HG03066 (cell line): Measurements from ENCODE around the gene KCNB1.
"Not testable (repeated sequence)": the region's sequence is repeated elsewhere in the genome, so short reads cannot be mapped to it uniquely, and the experiment has no call there.

Source experiments
- ATAC-seq: cut with Tn5 transposase; IDR thresholded peaks from one replicate; pipeline ENCODE4 v1.9.1; 2021; ENCODE audit warnings: low read depth; ENCODE audit not compliant: unreplicated experiment

The KCNB1 gene

DNA sequence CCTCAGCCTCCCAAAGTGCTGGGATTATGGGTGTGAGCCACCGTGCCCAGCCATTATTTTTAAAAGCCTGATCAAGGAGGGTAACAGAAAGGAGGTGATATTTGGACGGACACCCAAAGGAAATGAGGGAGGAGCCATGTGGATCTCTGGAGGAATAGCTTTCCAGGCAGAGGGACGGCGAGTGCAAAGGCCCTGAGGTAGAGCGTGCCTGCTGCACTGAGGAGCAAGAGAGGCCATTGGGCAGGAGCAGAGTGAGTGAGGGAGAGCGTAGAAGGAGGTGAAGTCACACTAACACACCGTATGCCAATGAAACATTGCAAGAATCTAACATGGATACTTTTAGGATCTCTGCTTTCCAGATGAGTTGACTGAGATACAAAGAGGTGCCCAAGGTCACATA lies 145.7 kb downstream of the KCNB1 start:
- ATAC-seq: no peak

DNA sequence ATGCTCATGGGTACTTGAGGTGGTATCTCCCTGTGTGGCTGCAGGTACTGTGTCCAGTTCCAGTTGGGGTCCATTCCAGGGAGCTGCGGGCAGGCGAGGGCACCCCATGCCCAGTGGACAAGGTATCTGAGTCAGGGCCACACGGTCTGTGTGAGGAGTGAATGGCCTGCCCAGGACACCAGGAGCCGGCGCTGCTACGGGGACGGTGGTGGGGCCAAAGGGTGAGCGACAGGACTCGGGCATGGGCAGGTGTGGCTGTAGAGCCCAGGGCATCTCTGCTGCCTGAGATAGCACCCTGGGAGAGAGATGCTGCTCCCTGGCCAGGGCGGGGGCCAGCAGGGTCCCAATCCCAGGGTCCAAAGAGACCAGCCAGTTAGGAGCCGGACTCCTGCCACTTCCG lies 147.0 kb downstream of the KCNB1 start:
- no peak for ATAC-seq

DNA sequence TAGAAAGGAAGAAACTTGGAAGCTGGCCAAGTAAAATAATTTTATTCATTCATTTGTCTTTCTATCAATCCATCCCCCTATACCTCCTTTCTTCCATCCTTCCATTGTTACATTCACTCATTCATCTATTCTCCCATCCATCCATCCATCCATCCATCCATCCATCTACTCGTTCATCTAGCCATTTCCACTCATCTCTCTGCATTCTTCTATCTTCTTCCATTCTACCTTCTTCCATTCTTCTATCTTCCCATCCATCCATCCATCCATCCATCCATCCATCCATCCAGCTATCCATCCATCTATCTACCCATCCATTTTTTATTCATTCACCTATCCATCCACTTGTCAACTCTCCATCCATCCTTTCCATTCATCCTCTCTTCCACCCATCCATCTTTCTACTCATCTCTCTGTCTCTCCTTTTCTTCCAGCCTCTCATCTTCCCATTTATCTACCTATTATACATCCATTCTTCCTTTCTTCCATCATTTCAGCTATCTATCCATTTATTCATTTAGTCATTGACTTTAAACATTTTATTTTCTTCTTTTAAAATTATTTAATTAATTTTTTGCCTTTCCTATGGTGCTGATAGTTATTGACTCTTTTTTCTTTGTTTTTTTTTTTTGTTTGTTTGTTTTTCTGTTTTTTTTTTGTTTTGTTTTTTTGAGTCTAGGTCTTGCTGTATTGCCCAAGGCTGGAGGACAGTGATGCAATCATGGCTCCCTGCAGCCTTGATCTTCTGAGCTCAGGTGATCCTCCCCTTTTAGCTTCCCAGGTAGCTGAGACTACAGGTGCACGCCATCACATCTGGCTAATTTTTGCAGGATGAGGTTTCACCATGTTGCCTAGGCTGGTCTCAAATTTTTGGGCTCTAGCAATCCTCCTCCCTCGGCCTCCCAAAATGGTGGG lies 151.5 kb downstream of the KCNB1 start:
- ATAC-seq: no peak

DNA sequence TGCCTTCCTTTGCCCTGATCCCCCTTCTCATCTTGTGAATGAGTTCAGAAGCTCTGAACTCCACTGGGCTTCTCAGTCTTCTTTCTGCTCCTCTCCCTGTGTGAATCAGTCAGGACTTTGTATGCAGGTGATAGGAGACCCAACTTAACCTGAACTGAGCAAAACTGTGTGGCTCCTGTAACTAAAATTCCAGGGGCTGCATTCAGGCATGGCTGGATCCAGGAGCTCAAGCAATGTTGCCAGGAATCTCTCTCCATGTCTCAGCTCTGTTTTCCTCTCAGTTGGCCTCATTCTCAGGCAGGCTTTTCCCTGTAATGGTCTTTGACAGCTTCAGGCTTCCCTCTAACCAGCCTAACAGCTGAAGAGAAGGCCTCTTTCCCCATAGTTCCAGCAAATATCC lies 153.7 kb downstream of the KCNB1 start:
- no peak for ATAC-seq

DNA sequence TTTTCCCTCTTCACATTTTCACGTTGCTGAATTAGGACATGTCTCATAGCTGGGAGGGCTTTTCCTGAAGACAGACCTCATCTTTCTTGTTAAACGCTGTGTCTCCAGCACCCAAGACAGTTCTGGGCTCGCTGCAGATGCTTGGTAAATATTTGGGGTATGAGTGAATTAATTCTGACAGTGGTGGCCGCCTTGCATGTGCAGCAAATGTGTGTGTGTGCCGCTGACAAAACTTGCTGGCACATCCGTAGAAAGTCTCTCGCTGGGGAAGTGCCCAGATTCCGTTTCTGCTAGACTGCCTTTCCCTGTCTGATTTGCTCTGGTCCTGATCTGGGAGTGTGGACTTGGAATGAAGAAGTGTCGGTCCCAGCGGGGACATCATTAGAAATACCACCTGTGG lies 156.4 kb downstream of the KCNB1 start:
- no peak for ATAC-seq

DNA sequence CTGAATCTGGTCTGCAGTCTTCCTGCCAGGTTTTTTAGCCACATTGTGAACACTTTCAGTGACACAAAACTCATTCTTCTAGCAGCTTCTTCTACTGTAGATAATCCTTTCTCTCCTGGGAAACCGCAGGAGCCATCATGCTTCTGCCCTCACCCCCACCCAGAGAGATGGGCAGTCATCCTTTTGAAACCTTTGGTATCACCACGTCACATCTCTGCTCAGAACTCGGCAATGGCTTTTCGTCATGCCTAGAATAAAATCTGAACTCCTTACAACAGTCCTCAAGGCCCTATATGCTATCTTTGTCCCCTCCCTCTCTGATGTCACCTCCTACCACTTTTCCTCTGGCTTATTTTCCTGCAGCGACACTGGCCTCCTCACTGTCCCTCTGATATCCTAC lies 158.2 kb downstream of the KCNB1 start:
- no peak for ATAC-seq

DNA sequence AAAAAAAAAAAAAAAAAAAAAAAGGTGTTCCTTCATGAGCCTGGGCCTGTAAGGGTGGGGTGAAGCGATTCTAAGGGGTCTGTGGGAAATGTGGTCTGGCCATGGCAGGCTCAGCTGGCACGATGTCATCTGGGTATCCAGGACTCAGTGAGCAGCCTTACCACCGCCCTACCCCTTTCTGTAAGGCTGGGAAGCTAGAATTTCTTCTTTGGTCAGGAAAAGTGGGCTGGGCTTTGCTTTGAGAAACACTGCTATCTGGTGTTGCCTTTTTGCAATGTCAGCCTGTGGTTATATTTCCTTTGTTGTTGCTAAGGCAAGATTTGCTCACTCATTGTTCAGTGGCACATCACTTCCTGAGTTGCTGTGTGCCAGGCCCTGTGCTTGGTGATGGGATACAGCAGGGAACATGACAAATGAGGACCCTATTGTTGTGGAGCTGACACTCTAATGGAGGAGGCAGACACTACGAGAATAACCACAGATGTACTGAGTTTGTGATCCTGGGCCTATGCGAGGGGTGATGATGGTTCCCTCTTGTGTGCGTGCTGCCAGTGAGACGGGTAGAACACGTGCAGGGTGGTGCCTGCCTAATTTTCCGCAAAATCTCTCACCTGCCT lies 158.7 kb downstream of the KCNB1 start:
- no peak for ATAC-seq

DNA sequence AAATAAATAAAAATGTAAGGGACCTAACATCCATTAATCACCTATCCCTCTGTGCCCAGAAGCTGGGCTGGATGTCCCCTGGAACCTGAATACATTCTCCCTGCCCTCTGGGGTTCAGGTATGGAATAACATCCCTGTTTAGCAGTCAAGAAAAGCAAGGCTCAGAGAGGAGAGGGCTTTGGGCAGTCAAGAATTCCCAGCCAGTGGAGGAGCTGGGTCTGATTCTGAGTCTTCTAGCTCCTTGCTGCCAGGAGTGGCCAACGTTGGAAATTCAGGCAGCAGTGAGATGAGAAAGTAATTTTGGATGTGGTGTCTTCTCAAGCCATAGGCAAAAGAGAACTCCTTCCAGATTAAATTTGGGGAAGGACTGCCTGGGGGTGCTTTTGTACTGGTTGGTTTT lies 162.0 kb downstream of the KCNB1 start:
- ATAC-seq: no peak

DNA sequence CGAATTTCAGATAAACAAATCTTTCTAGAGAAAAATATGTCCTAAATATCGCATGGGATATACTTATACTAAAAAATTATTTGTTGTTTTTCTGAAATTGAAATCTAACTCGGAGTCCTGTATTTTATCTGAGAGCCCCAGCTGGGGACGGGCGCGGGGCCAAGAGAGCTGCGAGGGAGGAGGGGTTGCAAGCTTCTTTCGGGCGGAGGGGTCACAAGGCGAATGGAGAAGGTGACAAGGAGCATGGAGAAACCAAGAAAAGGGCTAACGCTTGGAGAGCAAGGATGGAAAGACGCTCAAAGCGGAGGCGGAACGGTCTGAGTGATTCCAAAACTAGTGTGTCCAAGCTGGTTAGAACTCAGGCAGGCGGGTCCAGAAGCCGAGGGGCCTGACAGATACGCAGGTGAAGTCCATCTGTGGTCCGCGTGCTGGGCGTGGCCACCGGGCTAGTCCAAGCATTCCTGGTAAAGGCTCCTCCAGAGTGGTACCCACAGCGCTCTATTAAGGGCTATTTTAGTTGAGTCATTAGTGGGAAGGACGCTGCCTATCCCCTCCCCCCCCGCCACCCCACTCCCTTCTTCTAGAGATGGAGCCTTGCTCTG lies 163.2 kb downstream of the KCNB1 start:
- ATAC-seq: no peak

DNA sequence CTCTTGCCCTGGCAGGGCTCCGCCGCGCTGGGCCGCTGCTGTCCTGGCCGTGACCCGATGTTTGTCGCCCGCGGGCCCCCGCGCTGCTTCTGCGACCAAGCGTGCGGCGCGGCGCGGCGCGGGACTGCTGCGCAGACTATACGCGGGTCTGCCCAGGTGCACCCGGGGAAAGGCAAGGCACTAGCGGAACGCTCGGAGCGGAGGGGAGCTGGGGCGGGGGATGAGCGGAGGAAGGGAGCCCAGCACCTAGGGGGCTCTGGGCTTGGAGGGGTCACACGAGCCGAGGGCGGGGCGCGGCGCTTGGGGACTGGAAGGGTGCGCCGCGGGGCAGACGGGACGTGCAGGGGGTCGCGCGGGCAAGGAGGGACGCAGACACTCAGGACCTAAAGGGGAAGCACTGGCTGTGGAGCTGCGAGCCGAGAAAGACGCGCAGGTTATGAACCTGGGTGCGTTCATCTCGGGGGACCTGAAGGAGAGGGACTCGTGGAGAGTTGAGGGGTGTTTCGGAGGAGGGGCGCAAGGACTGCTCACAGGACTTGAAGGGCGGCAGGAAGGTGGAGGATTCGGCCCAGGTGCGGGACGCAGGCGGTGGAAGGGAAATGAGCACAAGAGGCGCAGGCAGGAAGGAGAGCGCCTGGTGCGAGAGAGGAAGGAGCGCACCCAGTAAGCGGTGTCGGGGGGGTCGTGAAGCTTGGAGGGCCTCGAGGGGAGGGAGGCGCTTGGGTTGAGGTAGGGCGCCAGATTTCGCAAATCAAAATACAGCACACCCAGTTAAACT lies 163.8 kb downstream of the KCNB1 start:
- no peak for ATAC-seq

DNA sequence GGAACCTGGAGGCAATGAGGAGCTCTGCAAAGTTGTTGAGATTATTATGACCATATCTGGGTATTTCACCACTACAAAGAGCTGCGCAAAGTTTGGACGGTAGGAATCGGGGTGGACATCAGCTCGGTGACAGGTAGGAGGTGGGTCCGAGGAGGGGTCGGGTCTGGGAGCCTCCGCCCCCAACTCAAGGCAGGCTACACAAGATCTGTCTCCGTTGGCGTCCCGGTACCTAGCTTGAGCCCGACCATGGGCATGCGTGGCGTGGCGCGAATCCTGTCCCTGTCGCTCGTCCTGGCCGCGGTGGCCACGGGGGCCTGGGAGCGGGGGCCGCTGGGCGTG lies 164.4 kb downstream of the KCNB1 start:
- ATAC-seq: no peak

DNA sequence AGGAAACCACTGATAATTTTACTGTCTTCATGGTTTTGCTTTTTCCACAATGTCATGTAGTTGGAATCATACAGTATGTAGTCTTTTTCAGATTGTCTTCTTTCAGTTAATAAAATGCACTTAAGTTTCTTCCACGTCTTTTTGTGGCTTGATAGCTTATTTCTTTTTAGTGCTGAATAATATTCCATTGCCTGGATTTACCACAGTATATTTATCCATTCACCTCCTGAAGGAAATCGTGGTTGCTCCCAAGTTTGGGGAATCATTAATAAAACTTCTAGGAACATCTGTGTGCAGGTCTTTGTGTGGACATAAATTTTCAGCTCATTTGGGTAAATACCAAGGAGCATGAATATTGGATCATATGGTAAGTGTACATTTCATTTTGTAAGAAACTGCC lies 165.8 kb downstream of the KCNB1 start:
- no peak for ATAC-seq

DNA sequence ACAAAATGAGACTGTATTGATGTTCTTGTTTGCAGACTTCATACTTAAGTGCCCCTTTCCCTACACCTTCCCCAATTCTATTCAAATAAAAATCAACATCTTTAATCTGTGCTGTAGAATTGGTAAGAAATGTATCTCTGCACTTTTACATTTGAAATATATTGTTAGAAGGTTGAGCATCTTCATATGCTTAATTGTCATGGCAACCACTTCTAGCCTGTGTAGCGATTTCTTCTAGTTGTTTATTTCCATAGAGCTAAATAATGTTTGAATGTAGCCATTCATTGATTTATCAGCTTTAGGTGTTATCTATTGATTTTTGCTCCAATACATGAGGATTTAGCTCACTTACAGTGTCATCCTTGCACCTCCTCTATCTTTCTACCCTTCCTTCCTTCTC lies 166.9 kb downstream of the KCNB1 start:
- no peak for ATAC-seq

DNA sequence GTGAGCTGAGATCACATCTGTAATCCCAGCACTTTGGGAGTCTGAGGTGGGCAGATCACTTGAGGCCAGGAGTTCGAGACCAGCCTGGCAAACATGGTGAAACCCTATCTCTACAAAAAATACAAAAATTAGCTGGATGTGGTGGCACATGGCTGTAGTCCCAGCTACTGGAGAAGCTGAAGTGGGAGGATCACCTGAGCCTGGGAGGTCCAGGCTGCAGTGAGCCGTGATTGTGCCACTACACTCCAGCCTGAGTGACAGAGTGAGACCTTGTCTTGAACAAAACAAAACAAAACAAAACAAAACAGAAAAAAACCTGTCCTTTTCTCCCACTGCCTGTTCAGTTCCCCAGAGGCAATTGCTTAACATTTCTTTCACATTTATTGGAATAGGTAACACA lies 168.4 kb downstream of the KCNB1 start:
- ATAC-seq: not testable (repeated sequence)
